ENCODE data around the gene TMCO2. TPM values are rescaled to one million over a fixed set of nuclear protein-coding genes. Genes with fewer than 3 reads are reported as not detected.
"Not testable (repeated sequence)": the region's sequence is repeated elsewhere in the genome, so short reads cannot be mapped to it uniquely, and the experiment has no call there.

Gene TMCO2
- total RNA-seq, 3 donors from 2014 or later (not counting 1 experiment from before 2014, with no cell fraction given), result not detected

- H3K4me1 ChIP-seq (ENCODE audit: control insufficient read depth, insufficient read depth, low read length), result no peaks in the 10 kb centered on the region
- H3K36me3 ChIP-seq (ENCODE audit: control insufficient read depth, insufficient read depth, low read length), result peaks cover 17% of the 10 kb centered on the region
- intact Hi-C loops (cut with micrococcal nuclease), result no loop called here
- ATAC-seq (no peak), DNase-seq (no peak)
- H3K36me3 Mint-ChIP-seq, result no peaks in the 10 kb centered on the region
- H3K27ac ChIP-seq (ENCODE audit: low read length), result no peak overlapping the region
- no peaks in the 10 kb centered on the region for H3K27me3 Mint-ChIP-seq (ENCODE audit: low read depth in 2 of 2)
- no peak overlapping the region for H3K4me3 ChIP-seq (ENCODE audit: low read length)
- H3K4me3 Mint-ChIP-seq, result no peak overlapping the region
- no peak for TF ChIP-seq CTCF (IDR thresholded peaks at IDR 0.05)
- WGBS (ENCODE audit: insufficient coverage), result over 99% methylated on average over 5 of the region's 5 CpGs
- H3K9me3 ChIP-seq (ENCODE audit: control insufficient read depth, insufficient read depth, low read length), result no peaks in the 10 kb centered on the region
- H3K4me1 Mint-ChIP-seq, result peaks cover 0 to 13% of the 10 kb centered on the region in 2 donors
- H3K27ac Mint-ChIP-seq, result no peak overlapping the region
- no peaks in the 10 kb centered on the region for H3K9me3 Mint-ChIP-seq
- no peaks in the 10 kb centered on the region for H3K27me3 ChIP-seq (ENCODE audit: control insufficient read depth, insufficient read depth, low read length)
These were observed 29.4 kb upstream of the TMCO2 start for GRCh38 chr1:40218333-40218732.

GRCh38 chr1:40221471-40221905 lies 26.2 kb upstream of the TMCO2 start:
- H3K36me3 ChIP-seq (ENCODE audit: control insufficient read depth, insufficient read depth, low read length); intact Hi-C loops (cut with micrococcal nuclease); H3K9me3 Mint-ChIP-seq; H3K36me3 Mint-ChIP-seq; H3K27me3 Mint-ChIP-seq (ENCODE audit: low read depth in 2 of 2); H3K27me3 ChIP-seq (ENCODE audit: control insufficient read depth, insufficient read depth, low read length); H3K4me3 ChIP-seq (ENCODE audit: low read length); ATAC-seq; H3K4me1 Mint-ChIP-seq; H3K9me3 ChIP-seq (ENCODE audit: control insufficient read depth, insufficient read depth, low read length); H3K27ac Mint-ChIP-seq; H3K27ac ChIP-seq (ENCODE audit: low read length); H3K4me3 Mint-ChIP-seq; H3K4me1 ChIP-seq (ENCODE audit: control insufficient read depth, insufficient read depth, low read length); DNase-seq: not testable (repeated sequence)
- WGBS (ENCODE audit: insufficient coverage), result 97% methylated on average over 18 of the region's 18 CpGs

- intact Hi-C loops (cut with micrococcal nuclease), result no loop called here
- Mint-ChIP-seq H3K27me3 (ENCODE audit: low read depth in 2 of 2) (no peaks in the 10 kb centered on the region), H3K36me3 (no peaks in the 10 kb centered on the region), H3K27ac (no peak overlapping the region), H3K9me3 (no peaks in the 10 kb centered on the region), H3K4me3 (no peak overlapping the region), H3K4me1 (peaks cover 0 to 9% of the 10 kb centered on the region in 2 donors)
- 75% methylated on average over 1 of the region's 3 CpGs for WGBS (ENCODE audit: insufficient coverage)
- peaks cover 9% of the 10 kb centered on the region for H3K36me3 ChIP-seq (ENCODE audit: control insufficient read depth, insufficient read depth, low read length)
- no peak overlapping the region for H3K27ac ChIP-seq (ENCODE audit: low read length)
- DNase-seq, result no peak
- H3K4me3 ChIP-seq (ENCODE audit: low read length), result no peak overlapping the region
- no peak for TF ChIP-seq CTCF (IDR thresholded peaks at IDR 0.05)
- no peak for ATAC-seq
- no peaks in the 10 kb centered on the region for H3K4me1 ChIP-seq (ENCODE audit: control insufficient read depth, insufficient read depth, low read length)
- no peaks in the 10 kb centered on the region for H3K9me3 ChIP-seq (ENCODE audit: control insufficient read depth, insufficient read depth, low read length)
- no peaks in the 10 kb centered on the region for H3K27me3 ChIP-seq (ENCODE audit: control insufficient read depth, insufficient read depth, low read length)
These were observed 25.6 kb upstream of the TMCO2 start for GRCh38 chr1:40221977-40222772.

GRCh38 chr1:40224040-40224439 lies 23.7 kb upstream of the TMCO2 start:
- peaks cover 9% of the 10 kb centered on the region for H3K36me3 ChIP-seq (ENCODE audit: control insufficient read depth, insufficient read depth, low read length)
- no peaks in the 10 kb centered on the region for H3K27me3 ChIP-seq (ENCODE audit: control insufficient read depth, insufficient read depth, low read length)
- no peaks in the 10 kb centered on the region for H3K27me3 Mint-ChIP-seq (ENCODE audit: low read depth in 2 of 2)
- DNase-seq (no peak), ATAC-seq (no peak)
- no peaks in the 10 kb centered on the region for H3K4me1 ChIP-seq (ENCODE audit: control insufficient read depth, insufficient read depth, low read length)
- no peaks in the 10 kb centered on the region for H3K9me3 Mint-ChIP-seq
- H3K27ac ChIP-seq (ENCODE audit: low read length), result no peak overlapping the region
- no peak overlapping the region for H3K4me3 Mint-ChIP-seq
- intact Hi-C loops (cut with micrococcal nuclease), result no loop called here
- peaks cover 0 to 9% of the 10 kb centered on the region in 2 donors for H3K4me1 Mint-ChIP-seq
- no peak for TF ChIP-seq CTCF (IDR thresholded peaks at IDR 0.05)
- 91% methylated on average over 4 of the region's 6 CpGs for WGBS (ENCODE audit: insufficient coverage)
- no peaks in the 10 kb centered on the region for H3K9me3 ChIP-seq (ENCODE audit: control insufficient read depth, insufficient read depth, low read length)
- no peak overlapping the region for H3K4me3 ChIP-seq (ENCODE audit: low read length)
- no peak overlapping the region for H3K27ac Mint-ChIP-seq
- no peaks in the 10 kb centered on the region for H3K36me3 Mint-ChIP-seq
